NT2/D1 (cell line): ENCODE results near the gene CHRNA9.

ENCODE experiments used
- SUZ12 ChIP-seq: IDR thresholded peaks from 2 replicates; pipeline ENCODE4 v1.6.1; 2011; ENCODE audit not compliant: insufficient read length, insufficient read depth; ENCODE audit errors: extremely low read depth
- YY1 ChIP-seq: IDR thresholded peaks from 2 replicates; pipeline ENCODE4 v1.6.1; 2011; ENCODE audit not compliant: insufficient read length, insufficient read depth
- ZNF274 ChIP-seq: IDR thresholded peaks from 2 replicates; pipeline ENCODE4 v1.6.1; 2011; ENCODE audit warnings: mild to moderate bottlenecking, low read depth, low read length

GRCh38 chr4:40361338-40361737, 26.2 kb downstream of the CHRNA9 start:
- TF ChIP-seq ZNF274 (no peak), YY1 (no peak), SUZ12 (no peak)
